HepG2 (cell line): Measurements from ENCODE around the gene PISD. TPM values are rescaled to one million over a fixed set of nuclear protein-coding genes. Genes with fewer than 3 reads are reported as not detected.

ENCODE experiments used
- ATAC-seq: fragments of 200-7000 bp; cut with Tn5 transposase; 3 replicates; pipeline ENCODE4 v1.9.1; 2020; ENCODE audit warnings: mild to moderate bottlenecking, moderate library complexity
- BruUV-seq: library from RNA; stranded (reverse); fragments of 400-500 nt; replicated peaks from 2 replicates; lab custom pipeline; 2021; lab: Mats Ljungman, UMichigan
- CTCF ChIA-PET: fragments of 300-600 bp; formaldehyde crosslinking; extraction: SDS; loops from one replicate; lab custom pipeline; 2021; ENCODE audit warnings: low total read pairs, inconsistent platforms, low intra/inter-chr PET ratio; lab: Yijun Ruan, JAX
- POLR2A ChIA-PET: fragments of 350-600 bp; sonication (Branson Sonifier 250); formaldehyde crosslinking; loops from one replicate; lab custom pipeline; 2020; ENCODE audit warnings: antibody characterized with exemption, inconsistent platforms; lab: Yijun Ruan, JAX
- DNase-seq: peaks from one replicate; pipeline ENCODE4 v3.0.0-alpha.2; 2015; ENCODE audit warnings: low spot score
- FAIRE-seq: peaks from 3 replicates; lab custom pipeline; 2011; peaks lifted over from hg19 to GRCh38; lab: Jason Lieb, UNC
- H2AFZ ChIP-seq: one replicate; pipeline ENCODE4 v1.6.1; 2011; ENCODE audit warnings: low read length, inconsistent platforms
- H3K27ac ChIP-seq: fragments of 300-600 bp; 3 replicates; pipeline ENCODE4 v1.8.0; 2011; ENCODE audit warnings: mixed run types, mild to moderate bottlenecking, mixed read lengths, low read length, inconsistent platforms; ENCODE audit not compliant: insufficient read depth; ENCODE audit errors: extremely low read length
- H3K27me3 ChIP-seq, 2 experiments: fragments of 200-600 bp in 1 of 2; 2 replicates in 1 of 2; 3 replicates in 1 of 2; pipeline versions ENCODE4 v1.6.0 to v1.8.0; 2011; ENCODE audit warnings: low read length in 2 of 2, mild to moderate bottlenecking in 2 of 2, moderate library complexity in 2 of 2, inconsistent platforms in 1 of 2; ENCODE audit not compliant: insufficient read depth in 2 of 2, control insufficient read depth in 1 of 2
- H3K36me3 ChIP-seq, 2 experiments: fragments of 200-600 bp in 1 of 2; replicated peaks in 1 of 2; 2 replicates in 1 of 2; 3 replicates in 1 of 2; pipeline versions ENCODE4 v1.5.1 to v1.8.0; 2011; ENCODE audit warnings: low read length in 2 of 2, inconsistent platforms in 1 of 2; ENCODE audit not compliant: insufficient read depth in 2 of 2, control insufficient read depth in 1 of 2
- H3K4me1 ChIP-seq: 2 replicates; pipeline ENCODE4 v1.5.1; 2012; ENCODE audit warnings: low read length, inconsistent platforms; ENCODE audit not compliant: insufficient read depth
- H3K4me2 ChIP-seq: 2 replicates; pipeline ENCODE4 v1.6.0; 2011; ENCODE audit warnings: low read depth, low read length, inconsistent platforms
- H3K4me3 ChIP-seq, 3 experiments: fragments of 200-600 bp in 1 of 3; sonication (generic), shearing (Covaris generic) in 1 of 3; replicated peaks in 1 of 3; 2 replicates each; pipeline ENCODE4 v1.5.1; 2011 to 2016; ENCODE audit warnings: low read length in 3 of 3, inconsistent platforms in 2 of 3, low read depth in 2 of 3, mild to moderate bottlenecking in 2 of 3, control low read depth in 1 of 3, mixed read lengths in 1 of 3; ENCODE audit not compliant: insufficient read depth in 1 of 3
- H3K79me2 ChIP-seq: one replicate; pipeline ENCODE4 v1.6.1; 2011; ENCODE audit warnings: low read length, inconsistent platforms; ENCODE audit not compliant: insufficient read depth
- H3K9ac ChIP-seq: 2 replicates; pipeline ENCODE4 v1.6.0; 2011; ENCODE audit warnings: mild to moderate bottlenecking, low read depth, low read length, inconsistent platforms; ENCODE audit not compliant: insufficient read depth
- H3K9me3 ChIP-seq: 2 replicates; pipeline ENCODE4 v1.5.1; 2012; ENCODE audit warnings: mild to moderate bottlenecking, low read length
- H4K20me1 ChIP-seq: 2 replicates; pipeline ENCODE4 v1.6.0; 2011; ENCODE audit warnings: inconsistent platforms, mild to moderate bottlenecking, low read length, moderate library complexity; ENCODE audit not compliant: insufficient read depth
- AKAP8 ChIP-seq: sonication (generic); formaldehyde crosslinking; IDR thresholded peaks from 2 replicates; pipeline ENCODE4 v1.5.1; 2020; ENCODE audit warnings: mild to moderate bottlenecking, missing genetic modification reagents
- TGIF2 ChIP-seq: IDR thresholded peaks from 2 replicates; pipeline ENCODE4 v1.6.1; 2016; ENCODE audit warnings: control low read depth, missing compliant biosample characterization
- THYN1 ChIP-seq: sonication (generic); formaldehyde crosslinking; IDR thresholded peaks from 2 replicates; pipeline ENCODE4 v1.8.1; 2023; ENCODE audit warnings: low read depth, mild to moderate bottlenecking, moderate library complexity, missing genetic modification reagents, borderline replicate concordance
- ZNF329 ChIP-seq: sonication (generic); formaldehyde crosslinking; IDR thresholded peaks from 2 replicates; pipeline ENCODE4 v1.9.0; 2021; ENCODE audit warnings: low read depth, mild to moderate bottlenecking, missing genetic modification reagents
- ZNF83 ChIP-seq: sonication (generic); formaldehyde crosslinking; IDR thresholded peaks from 2 replicates; pipeline ENCODE4 v1.4.0; 2020; ENCODE audit warnings: missing genetic modification reagents, mild to moderate bottlenecking, borderline replicate concordance
- WGBS: methylation state at CpG from one replicate; pipeline ENCODE4 v1.1.6; 2017; ENCODE audit warnings: low lambda C conversion rate; 5-methylcytosine and 5-hydroxymethylcytosine counted together
- in situ Hi-C: cut with HindIII; loops from 2 replicates; pipeline ENCODE4 v1.10.0; 2017; ENCODE audit warnings: low pct_unique_long_range_greater_than_20kb; ENCODE audit not compliant: extremely low pct_ligation_motif_present
- intact Hi-C: fragments of 100-400 bp; cut with micrococcal nuclease; formaldehyde crosslinking; loops from one replicate; pipeline ENCODE4 v1.10.0; 2022; ENCODE audit not compliant: unreplicated experiment
- polyA plus RNA-seq, 8 experiments: library from polyadenylated mRNA; depleted of rRNA in 3 of 8; stranded (reverse) in 7 of 8; unstranded in 1 of 8; fragments of >200 nt; fragmentation: Illumina TruSeq in 4 of 8; extraction: Trizol in 4 of 8; gene quantifications; 2 replicates each; pipeline versions ENCODE4 v1.2.1 to v1.2.3, GENCODE V29; 2011 to 2016; ENCODE audit warnings: low read depth in 4 of 8, missing spikeins in 1 of 8, mixed read lengths in 1 of 8; ENCODE audit not compliant: insufficient read depth in 1 of 8
- total RNA-seq, 5 experiments: library from RNA; depleted of rRNA; stranded (reverse); fragments of >200 nt; fragmentation: Illumina TruSeq; extraction: Trizol; gene quantifications; 2 replicates each; pipeline ENCODE4 v1.2.3, GENCODE V29; 2016; ENCODE audit warnings: low read depth in 1 of 5
- TF ChIP-seq, protein P1 (sequence below): sonication (generic); formaldehyde crosslinking; IDR thresholded peaks from 2 replicates; pipeline ENCODE4 v1.8.0; 2023; ENCODE audit warnings: mild to moderate bottlenecking, missing genetic modification reagents

PISD gene
- total and polyA plus RNA-seq, 2 of the 13 experiments (the other 11 are each of a cell fraction or from before 2014, with no cell fraction given), result 30.1 to 47.7 TPM

- no peak overlapping the region for H3K27ac ChIP-seq
- H2AFZ ChIP-seq, result no peak overlapping the region
- H3K9ac ChIP-seq, result no peak overlapping the region
- no peaks in the 10 kb centered on the region for H3K27me3 ChIP-seq
- H4K20me1 ChIP-seq, result no peaks in the 10 kb centered on the region
- in situ Hi-C loops (no loop called here), intact Hi-C loops (no loop called here)
- BruUV-seq, result no TSS peak
- WGBS, result 98% methylated on average over 17 of the region's 17 CpGs
- CTCF ChIA-PET, result no interaction called here
- H3K9me3 ChIP-seq, result no peaks in the 10 kb centered on the region
- H3K4me3 ChIP-seq, result no peak overlapping the region
- TF ChIP-seq TGIF2 (no peak), THYN1 (CRISPR knock-in tag) (no peak), ZNF83 (CRISPR knock-in tag) (no peak), ZNF329 (CRISPR knock-in tag) (no peak), AKAP8 (CRISPR knock-in tag) (no peak)
- TF ChIP-seq, protein P1, sequence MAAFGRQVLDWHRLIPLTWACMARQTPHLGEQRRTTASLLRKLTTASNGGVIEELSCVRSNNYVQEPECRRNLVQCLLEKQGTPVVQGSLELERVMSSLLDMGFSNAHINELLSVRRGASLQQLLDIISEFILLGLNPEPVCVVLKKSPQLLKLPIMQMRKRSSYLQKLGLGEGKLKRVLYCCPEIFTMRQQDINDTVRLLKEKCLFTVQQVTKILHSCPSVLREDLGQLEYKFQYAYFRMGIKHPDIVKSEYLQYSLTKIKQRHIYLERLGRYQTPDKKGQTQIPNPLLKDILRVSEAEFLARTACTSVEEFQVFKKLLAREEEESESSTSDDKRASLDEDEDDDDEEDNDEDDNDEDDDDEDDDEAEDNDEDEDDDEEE (CRISPR knock-in tag), result no peak
- FAIRE-seq (no peak), ATAC-seq (no peak), DNase-seq (no peak)
- H3K79me2 ChIP-seq, result no peaks in the 10 kb centered on the region
- peaks cover 7% of the 10 kb centered on the region; the same call in 1 of the 2 replicates for H3K4me1 ChIP-seq
- no peak overlapping the region for H3K4me2 ChIP-seq
- POLR2A ChIA-PET, result no interaction called here
- H3K36me3 ChIP-seq, result peaks cover 5 to 28% of the 10 kb centered on the region in 2 experiments; a peak in 3 of 5 replicates
These were observed 19.6 kb upstream of the PISD start for GRCh38 chr22:31681349-31682345.
